DOHH2 (cell line): Measurements from ENCODE around the gene KCNIP3.

ENCODE experiments used
- H3F3A ChIP-seq: fragments of 200-600 bp; sonication (generic), shearing (Covaris generic); 2 replicates; pipeline ENCODE4 v1.6.0; 2016; ENCODE audit warnings: antibody characterized with exemption, mild to moderate bottlenecking; ENCODE audit not compliant: control insufficient read depth, insufficient read depth
- H3K27ac ChIP-seq: fragments of 200-600 bp; sonication (generic); 2 replicates; pipeline ENCODE4 v1.5.1; 2014; ENCODE audit warnings: low read depth, mild to moderate bottlenecking, low read length, moderate library complexity
- H3K27me3 ChIP-seq: fragments of 200-600 bp; sonication (generic); 2 replicates; pipeline ENCODE4 v1.6.1; 2014; ENCODE audit warnings: mild to moderate bottlenecking, low read length, mixed read lengths; ENCODE audit not compliant: control insufficient read depth
- H3K36me3 ChIP-seq: fragments of 200-600 bp; sonication (generic); 2 replicates; pipeline ENCODE4 v1.6.1; 2014; ENCODE audit warnings: mild to moderate bottlenecking, low read length, moderate library complexity, mixed read lengths; ENCODE audit not compliant: control insufficient read depth
- H3K4me1 ChIP-seq: fragments of 200-600 bp; sonication (generic); 2 replicates; pipeline ENCODE4 v1.6.1; 2014; ENCODE audit warnings: mild to moderate bottlenecking, low read length, mixed read lengths; ENCODE audit not compliant: control insufficient read depth
- H3K4me2 ChIP-seq: fragments of 200-600 bp; sonication (generic); 2 replicates; pipeline ENCODE4 v1.6.0; 2014; ENCODE audit warnings: mild to moderate bottlenecking, low read length, moderate library complexity
- H3K4me3 ChIP-seq: fragments of 200-600 bp; sonication (generic); 2 replicates; pipeline ENCODE4 v1.5.1; 2014; ENCODE audit warnings: mild to moderate bottlenecking, low read length, mixed read lengths
- H3K79me2 ChIP-seq: fragments of 200-600 bp; sonication (generic); 2 replicates; pipeline ENCODE4 v1.6.1; 2014; ENCODE audit warnings: mild to moderate bottlenecking, low read length, mixed read lengths; ENCODE audit not compliant: control insufficient read depth
- H3K9me2 ChIP-seq: fragments of 200-600 bp; sonication (generic); replicated peaks from 2 replicates; pipeline ENCODE4 v1.6.1; 2014; ENCODE audit warnings: mild to moderate bottlenecking, low read length, mixed read lengths; ENCODE audit not compliant: control insufficient read depth
- H3K9me3 ChIP-seq: fragments of 200-600 bp; sonication (generic); 2 replicates; pipeline ENCODE4 v1.6.1; 2014; ENCODE audit warnings: antibody characterized with exemption, low read length, mixed read lengths; ENCODE audit not compliant: control insufficient read depth, insufficient read depth
- H4K20me1 ChIP-seq: fragments of 200-600 bp; sonication (generic); 2 replicates; pipeline ENCODE4 v1.6.0; 2014; ENCODE audit warnings: low read depth, mild to moderate bottlenecking, antibody characterized with exemption, low read length, moderate library complexity; ENCODE audit not compliant: control insufficient read depth, insufficient read depth
- EZH2phosphoT487 ChIP-seq: fragments of 200-600 bp; sonication (generic); IDR thresholded peaks from 2 replicates; pipeline ENCODE4 v1.6.1; 2017; ENCODE audit warnings: borderline replicate concordance, mild to moderate bottlenecking, antibody characterized with exemption, low read length, moderate library complexity, mixed read lengths
- TF ChIP-seq, protein P1 (sequence below): fragments of 200-600 bp; sonication (generic); IDR thresholded peaks from one replicate; pipeline ENCODE4 v1.5.1; 2014; ENCODE audit warnings: antibody characterized with exemption, mild to moderate bottlenecking, low read depth, low read length; ENCODE audit not compliant: poor library complexity, severe bottlenecking

KCNIP3 gene

DNA sequence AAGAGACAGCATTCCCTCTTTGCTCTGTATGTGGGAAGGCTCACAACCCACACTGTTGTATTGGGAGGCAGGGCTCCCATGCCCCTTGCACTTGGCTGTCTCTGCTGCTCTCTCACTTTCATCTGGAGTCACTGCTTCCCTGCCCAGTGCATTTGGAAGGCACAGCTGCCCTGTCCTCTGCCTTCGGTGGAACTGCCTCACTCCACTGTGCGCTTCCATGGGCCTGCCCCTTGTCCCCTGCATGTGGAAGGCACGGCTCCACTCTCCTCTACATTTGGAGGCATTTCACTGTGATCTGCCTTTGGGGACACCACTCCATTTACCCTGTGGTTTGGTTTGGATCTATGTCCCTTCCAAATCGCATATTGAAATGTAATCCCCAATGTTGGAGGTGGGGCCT, 32.0 kb upstream of the KCNIP3 start:
- Histone ChIP-seq H3K27me3 (no peaks in the 10 kb centered on the region), H3K4me1 (no peaks in the 10 kb centered on the region), H3K9me3 (no peaks in the 10 kb centered on the region), H3K36me3 (no peaks in the 10 kb centered on the region), H3K9me2 (no peaks in the 10 kb centered on the region), H3K4me3 (no peak overlapping the region), H3K79me2 (no peaks in the 10 kb centered on the region), H3F3A (no peaks in the 10 kb centered on the region), H3K4me2 (no peak overlapping the region), H3K27ac (no peak overlapping the region), H4K20me1 (no peaks in the 10 kb centered on the region)
- no peak for TF ChIP-seq EZH2phosphoT487

GRCh38 chr2:95266781-95267430, 30.2 kb upstream of the KCNIP3 start:
- Histone ChIP-seq H3K9me3 (no peaks in the 10 kb centered on the region), H3K79me2 (no peaks in the 10 kb centered on the region), H3K27ac (no peak overlapping the region), H3K27me3 (no peaks in the 10 kb centered on the region), H3K36me3 (no peaks in the 10 kb centered on the region), H3K9me2 (no peaks in the 10 kb centered on the region), H3K4me2 (no peak overlapping the region), H3K4me3 (no peak overlapping the region), H3K4me1 (no peaks in the 10 kb centered on the region), H4K20me1 (no peaks in the 10 kb centered on the region), H3F3A (no peaks in the 10 kb centered on the region)
- TF ChIP-seq, protein P1, sequence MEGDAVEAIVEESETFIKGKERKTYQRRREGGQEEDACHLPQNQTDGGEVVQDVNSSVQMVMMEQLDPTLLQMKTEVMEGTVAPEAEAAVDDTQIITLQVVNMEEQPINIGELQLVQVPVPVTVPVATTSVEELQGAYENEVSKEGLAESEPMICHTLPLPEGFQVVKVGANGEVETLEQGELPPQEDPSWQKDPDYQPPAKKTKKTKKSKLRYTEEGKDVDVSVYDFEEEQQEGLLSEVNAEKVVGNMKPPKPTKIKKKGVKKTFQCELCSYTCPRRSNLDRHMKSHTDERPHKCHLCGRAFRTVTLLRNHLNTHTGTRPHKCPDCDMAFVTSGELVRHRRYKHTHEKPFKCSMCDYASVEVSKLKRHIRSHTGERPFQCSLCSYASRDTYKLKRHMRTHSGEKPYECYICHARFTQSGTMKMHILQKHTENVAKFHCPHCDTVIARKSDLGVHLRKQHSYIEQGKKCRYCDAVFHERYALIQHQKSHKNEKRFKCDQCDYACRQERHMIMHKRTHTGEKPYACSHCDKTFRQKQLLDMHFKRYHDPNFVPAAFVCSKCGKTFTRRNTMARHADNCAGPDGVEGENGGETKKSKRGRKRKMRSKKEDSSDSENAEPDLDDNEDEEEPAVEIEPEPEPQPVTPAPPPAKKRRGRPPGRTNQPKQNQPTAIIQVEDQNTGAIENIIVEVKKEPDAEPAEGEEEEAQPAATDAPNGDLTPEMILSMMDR, result no peak
- TF ChIP-seq EZH2phosphoT487, result no peak

DNA sequence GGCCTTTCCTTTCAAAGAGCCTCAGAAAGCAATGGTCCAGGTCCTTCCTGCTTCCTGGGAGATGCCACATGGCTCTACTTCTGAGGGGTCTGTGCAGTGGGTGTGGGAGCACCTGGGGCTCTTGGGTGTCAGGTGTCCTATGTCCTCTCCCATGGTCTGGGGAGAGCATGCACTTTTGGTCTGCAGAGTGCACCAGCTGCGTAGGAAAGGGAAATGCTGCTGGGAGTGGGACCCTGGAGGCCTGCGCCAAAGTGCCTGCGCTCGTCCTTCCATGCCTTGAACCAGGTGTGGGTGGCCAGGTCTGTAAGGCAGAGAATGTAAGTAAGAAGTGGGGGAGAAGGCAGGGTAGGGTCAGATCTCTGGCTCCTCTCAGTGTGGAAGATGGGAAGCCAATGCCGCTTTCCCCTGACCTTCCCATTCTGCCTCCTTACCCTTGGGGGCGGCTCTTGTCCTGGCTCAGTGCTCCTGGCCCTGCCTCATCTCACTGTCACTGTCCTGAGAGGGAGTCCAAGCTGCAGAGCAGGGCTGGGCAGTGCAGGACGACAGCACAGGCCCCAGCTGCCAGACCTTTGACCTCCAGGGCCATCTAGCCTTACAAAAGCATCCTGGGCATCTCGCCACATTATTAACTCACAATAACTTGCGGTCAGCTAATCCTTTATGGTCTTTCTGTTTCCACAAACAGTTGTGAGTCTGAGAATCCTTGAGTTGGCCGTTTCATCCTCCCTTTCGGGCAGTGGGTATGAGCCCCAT, 29.5 kb upstream of the KCNIP3 start:
- Histone ChIP-seq H3K4me3 (no peak overlapping the region), H3K27me3 (no peaks in the 10 kb centered on the region), H3K4me2 (no peak overlapping the region), H3K27ac (no peak overlapping the region), H3K9me2 (no peaks in the 10 kb centered on the region), H3K4me1 (no peaks in the 10 kb centered on the region), H3K79me2 (no peaks in the 10 kb centered on the region), H4K20me1 (no peaks in the 10 kb centered on the region), H3K9me3 (no peaks in the 10 kb centered on the region), H3F3A (no peaks in the 10 kb centered on the region), H3K36me3 (no peaks in the 10 kb centered on the region)
- TF ChIP-seq EZH2phosphoT487, result no peak
- TF ChIP-seq, protein P1, result no peak
